K562 (cell line): ENCODE measurements around the gene LTA. TPM values are rescaled to one million over a fixed set of nuclear protein-coding genes. Genes with fewer than 3 reads are reported as not detected.
A peak's percentile ranks its signal among the peaks of the same experiment; 100 is the strongest.

Source experiments
- ATF1 ChIP-seq, 2 experiments: fragments of 450-650 bp in 1 of 2; IDR thresholded peaks; 2 replicates each; pipeline ENCODE4 v1.6.1; 2016; ENCODE audit warnings: missing compliant biosample characterization in 1 of 2, missing genetic modification characterization in 1 of 2
- CBX5 ChIP-seq: IDR thresholded peaks from 2 replicates; pipeline ENCODE4 v1.6.1; 2014; ENCODE audit warnings: low read depth, borderline replicate concordance
- ETV1 ChIP-seq: fragments of 450-650 bp; conservative IDR thresholded peaks from 2 replicates; pipeline ENCODE4 v1.6.1; 2016; ENCODE audit warnings: missing genetic modification characterization, control low read depth, low read depth, missing compliant biosample characterization
- MYC ChIP-seq, 2 experiments: fragments of 250-450 bp in 1 of 2; sonication (Bioruptor Pico) in 1 of 2; IDR thresholded peaks; 2 replicates each; pipeline versions ENCODE4 v1.5.1 to v1.6.1; 2012 to 2021; ENCODE audit warnings: low read depth in 2 of 2, borderline replicate concordance in 1 of 2, improper control_type of control experiment in 1 of 2, low read length in 1 of 2, mild to moderate bottlenecking in 1 of 2, moderate library complexity in 1 of 2
- PHF20 ChIP-seq: fragments of 450-650 bp; IDR thresholded peaks from 2 replicates; pipeline ENCODE4 v1.6.1; 2018; ENCODE audit not compliant: partially characterized antibody
- PHF8 ChIP-seq: fragments of 200-600 bp; sonication (generic); IDR thresholded peaks from 2 replicates; pipeline ENCODE4 v1.6.1; 2012; ENCODE audit warnings: mixed run types, mild to moderate bottlenecking, inconsistent platforms, low read length, moderate library complexity, borderline replicate concordance
- POLR2G ChIP-seq: fragments of 200-400 bp; formaldehyde crosslinking; IDR thresholded peaks from 2 replicates; pipeline ENCODE4 v1.6.1; 2017; ENCODE audit warnings: low read depth, mild to moderate bottlenecking, antibody characterized with exemption, low read length, moderate library complexity
- POLR3G ChIP-seq: IDR thresholded peaks from 2 replicates; pipeline ENCODE4 v1.6.1; 2011; ENCODE audit not compliant: insufficient read length, insufficient replicate concordance; ENCODE audit errors: extremely low read depth
- PTTG1 ChIP-seq: fragments of 450-650 bp; IDR thresholded peaks from 2 replicates; pipeline ENCODE4 v1.6.1; 2016; ENCODE audit warnings: low read depth, mild to moderate bottlenecking, missing genetic modification characterization, missing compliant biosample characterization
- ZFP36 ChIP-seq: fragments of 150-350 bp; IDR thresholded peaks from 2 replicates; pipeline ENCODE4 v1.6.1; 2018; ENCODE audit warnings: low read length, low read depth; ENCODE audit not compliant: partially characterized antibody
- polyA plus RNA-seq, 8 experiments: library from polyadenylated mRNA; depleted of rRNA in 4 of 8; stranded (reverse) in 5 of 8; unstranded in 3 of 8; fragments of >200 nt; fragmentation: Nextera tagmentation in 2 of 8; fragmentation: Illumina TruSeq in 1 of 8; extraction: Ambion mirVana in 2 of 8; extraction: Trizol in 1 of 8; gene quantifications; 2 replicates each; pipeline versions ENCODE4 v1.2.1 to v1.2.3, GENCODE V29; 2011 to 2014; ENCODE audit warnings: inconsistent platforms in 1 of 8, missing spikeins in 1 of 8
- total RNA-seq, 7 experiments: library from RNA; depleted of rRNA in 6 of 7; stranded (reverse); fragments of >200 nt in 6 of 7; fragmentation: Illumina TruSeq in 2 of 7; extraction: Trizol in 2 of 7; gene quantifications; 2 replicates each; pipeline versions ENCODE4 v1.2.1 to v1.2.3, GENCODE V29; 2011 to 2021; ENCODE audit warnings: low replicate concordance in 1 of 7
- TF ChIP-seq, protein P1 (sequence below): fragments of 450-650 bp; IDR thresholded peaks from 2 replicates; pipeline ENCODE4 v1.6.1; 2016; ENCODE audit warnings: mild to moderate bottlenecking, moderate library complexity
- TF ChIP-seq, protein P2 (sequence below), 2 experiments: fragments of 450-650 bp in 1 of 2; sonication (generic) in 1 of 2; formaldehyde crosslinking in 1 of 2; IDR thresholded peaks in 1 of 2; conservative IDR thresholded peaks in 1 of 2; 2 replicates each; pipeline versions ENCODE4 v1.6.1 to v1.8.1; 2016 to 2023; ENCODE audit warnings: mild to moderate bottlenecking in 2 of 2, moderate library complexity in 2 of 2, inconsistent platforms in 1 of 2, missing genetic modification reagents in 1 of 2

LTA gene
- total and polyA plus RNA-seq, 9 of the 15 experiments (the other 6 are each of a cell fraction or from before 2014, with no cell fraction given): 0.80 TPM; not detected in 8

DNA sequence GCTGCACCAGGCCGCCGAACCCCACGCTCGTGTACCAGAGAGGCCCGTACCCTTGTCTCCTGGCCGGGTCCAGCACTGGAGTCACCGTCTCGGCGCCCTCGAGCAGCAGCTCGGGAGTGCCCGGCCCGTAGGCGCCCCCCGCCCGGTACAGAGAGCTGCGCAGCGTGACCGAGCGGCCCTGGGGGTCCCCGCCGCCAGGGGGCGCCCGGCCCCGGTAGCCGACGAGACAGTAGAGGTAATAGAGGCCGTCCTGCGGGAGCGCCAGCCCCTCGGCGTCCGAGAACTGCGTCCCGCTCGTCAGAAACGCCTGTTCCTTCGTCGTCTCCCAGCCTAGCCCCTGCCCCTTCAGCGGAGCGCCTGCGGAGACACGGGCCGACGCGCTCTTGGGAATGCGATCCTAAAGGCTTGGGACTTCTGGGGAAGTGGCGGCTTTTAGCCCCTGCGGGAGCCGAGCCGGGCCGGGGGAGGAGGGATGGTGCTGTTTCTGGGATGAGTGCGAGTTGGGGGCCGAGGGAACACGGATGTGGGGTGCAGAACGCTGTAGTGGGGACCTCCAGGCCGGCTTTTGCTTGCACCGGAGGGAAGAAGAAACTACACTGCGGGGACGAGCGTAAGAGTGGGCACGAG lies 8.8 kb downstream of the LTA start (continued):
- TF ChIP-seq, protein P1, sequence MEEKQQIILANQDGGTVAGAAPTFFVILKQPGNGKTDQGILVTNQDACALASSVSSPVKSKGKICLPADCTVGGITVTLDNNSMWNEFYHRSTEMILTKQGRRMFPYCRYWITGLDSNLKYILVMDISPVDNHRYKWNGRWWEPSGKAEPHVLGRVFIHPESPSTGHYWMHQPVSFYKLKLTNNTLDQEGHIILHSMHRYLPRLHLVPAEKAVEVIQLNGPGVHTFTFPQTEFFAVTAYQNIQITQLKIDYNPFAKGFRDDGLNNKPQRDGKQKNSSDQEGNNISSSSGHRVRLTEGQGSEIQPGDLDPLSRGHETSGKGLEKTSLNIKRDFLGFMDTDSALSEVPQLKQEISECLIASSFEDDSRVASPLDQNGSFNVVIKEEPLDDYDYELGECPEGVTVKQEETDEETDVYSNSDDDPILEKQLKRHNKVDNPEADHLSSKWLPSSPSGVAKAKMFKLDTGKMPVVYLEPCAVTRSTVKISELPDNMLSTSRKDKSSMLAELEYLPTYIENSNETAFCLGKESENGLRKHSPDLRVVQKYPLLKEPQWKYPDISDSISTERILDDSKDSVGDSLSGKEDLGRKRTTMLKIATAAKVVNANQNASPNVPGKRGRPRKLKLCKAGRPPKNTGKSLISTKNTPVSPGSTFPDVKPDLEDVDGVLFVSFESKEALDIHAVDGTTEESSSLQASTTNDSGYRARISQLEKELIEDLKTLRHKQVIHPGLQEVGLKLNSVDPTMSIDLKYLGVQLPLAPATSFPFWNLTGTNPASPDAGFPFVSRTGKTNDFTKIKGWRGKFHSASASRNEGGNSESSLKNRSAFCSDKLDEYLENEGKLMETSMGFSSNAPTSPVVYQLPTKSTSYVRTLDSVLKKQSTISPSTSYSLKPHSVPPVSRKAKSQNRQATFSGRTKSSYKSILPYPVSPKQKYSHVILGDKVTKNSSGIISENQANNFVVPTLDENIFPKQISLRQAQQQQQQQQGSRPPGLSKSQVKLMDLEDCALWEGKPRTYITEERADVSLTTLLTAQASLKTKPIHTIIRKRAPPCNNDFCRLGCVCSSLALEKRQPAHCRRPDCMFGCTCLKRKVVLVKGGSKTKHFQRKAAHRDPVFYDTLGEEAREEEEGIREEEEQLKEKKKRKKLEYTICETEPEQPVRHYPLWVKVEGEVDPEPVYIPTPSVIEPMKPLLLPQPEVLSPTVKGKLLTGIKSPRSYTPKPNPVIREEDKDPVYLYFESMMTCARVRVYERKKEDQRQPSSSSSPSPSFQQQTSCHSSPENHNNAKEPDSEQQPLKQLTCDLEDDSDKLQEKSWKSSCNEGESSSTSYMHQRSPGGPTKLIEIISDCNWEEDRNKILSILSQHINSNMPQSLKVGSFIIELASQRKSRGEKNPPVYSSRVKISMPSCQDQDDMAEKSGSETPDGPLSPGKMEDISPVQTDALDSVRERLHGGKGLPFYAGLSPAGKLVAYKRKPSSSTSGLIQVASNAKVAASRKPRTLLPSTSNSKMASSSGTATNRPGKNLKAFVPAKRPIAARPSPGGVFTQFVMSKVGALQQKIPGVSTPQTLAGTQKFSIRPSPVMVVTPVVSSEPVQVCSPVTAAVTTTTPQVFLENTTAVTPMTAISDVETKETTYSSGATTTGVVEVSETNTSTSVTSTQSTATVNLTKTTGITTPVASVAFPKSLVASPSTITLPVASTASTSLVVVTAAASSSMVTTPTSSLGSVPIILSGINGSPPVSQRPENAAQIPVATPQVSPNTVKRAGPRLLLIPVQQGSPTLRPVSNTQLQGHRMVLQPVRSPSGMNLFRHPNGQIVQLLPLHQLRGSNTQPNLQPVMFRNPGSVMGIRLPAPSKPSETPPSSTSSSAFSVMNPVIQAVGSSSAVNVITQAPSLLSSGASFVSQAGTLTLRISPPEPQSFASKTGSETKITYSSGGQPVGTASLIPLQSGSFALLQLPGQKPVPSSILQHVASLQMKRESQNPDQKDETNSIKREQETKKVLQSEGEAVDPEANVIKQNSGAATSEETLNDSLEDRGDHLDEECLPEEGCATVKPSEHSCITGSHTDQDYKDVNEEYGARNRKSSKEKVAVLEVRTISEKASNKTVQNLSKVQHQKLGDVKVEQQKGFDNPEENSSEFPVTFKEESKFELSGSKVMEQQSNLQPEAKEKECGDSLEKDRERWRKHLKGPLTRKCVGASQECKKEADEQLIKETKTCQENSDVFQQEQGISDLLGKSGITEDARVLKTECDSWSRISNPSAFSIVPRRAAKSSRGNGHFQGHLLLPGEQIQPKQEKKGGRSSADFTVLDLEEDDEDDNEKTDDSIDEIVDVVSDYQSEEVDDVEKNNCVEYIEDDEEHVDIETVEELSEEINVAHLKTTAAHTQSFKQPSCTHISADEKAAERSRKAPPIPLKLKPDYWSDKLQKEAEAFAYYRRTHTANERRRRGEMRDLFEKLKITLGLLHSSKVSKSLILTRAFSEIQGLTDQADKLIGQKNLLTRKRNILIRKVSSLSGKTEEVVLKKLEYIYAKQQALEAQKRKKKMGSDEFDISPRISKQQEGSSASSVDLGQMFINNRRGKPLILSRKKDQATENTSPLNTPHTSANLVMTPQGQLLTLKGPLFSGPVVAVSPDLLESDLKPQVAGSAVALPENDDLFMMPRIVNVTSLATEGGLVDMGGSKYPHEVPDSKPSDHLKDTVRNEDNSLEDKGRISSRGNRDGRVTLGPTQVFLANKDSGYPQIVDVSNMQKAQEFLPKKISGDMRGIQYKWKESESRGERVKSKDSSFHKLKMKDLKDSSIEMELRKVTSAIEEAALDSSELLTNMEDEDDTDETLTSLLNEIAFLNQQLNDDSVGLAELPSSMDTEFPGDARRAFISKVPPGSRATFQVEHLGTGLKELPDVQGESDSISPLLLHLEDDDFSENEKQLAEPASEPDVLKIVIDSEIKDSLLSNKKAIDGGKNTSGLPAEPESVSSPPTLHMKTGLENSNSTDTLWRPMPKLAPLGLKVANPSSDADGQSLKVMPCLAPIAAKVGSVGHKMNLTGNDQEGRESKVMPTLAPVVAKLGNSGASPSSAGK: peak; percentile 93
- TF ChIP-seq CBX5 (peak; percentile 28; the same call in 1 of the 2 replicates), ATF1 (CRISPR knock-in tag; IDR thresholded peaks at IDR 0.05) (peak; percentile 28; the same call in 1 of the 2 replicates), ATF1 (tag; IDR thresholded peaks at IDR 0.05) (peak; percentile 89), PTTG1 (tag) (no peak), ZFP36 (no peak), ETV1 (peak; percentile 31; the same call in 1 of the 2 replicates), POLR2G (peak; percentile 95), PHF8 (peak; percentile 86; the same call in 1 of the 2 replicates), POLR3G (no peak), MYC (IDR thresholded peaks at IDR 0.05; ENCODE audit: low read depth, low read length) (peak; percentile 90), MYC (CRISPR knock-in tag; IDR thresholded peaks at IDR 0.05; ENCODE audit: borderline replicate concordance, low read depth) (no peak), PHF20 (peak; percentile 64)
- TF ChIP-seq, protein P2, sequence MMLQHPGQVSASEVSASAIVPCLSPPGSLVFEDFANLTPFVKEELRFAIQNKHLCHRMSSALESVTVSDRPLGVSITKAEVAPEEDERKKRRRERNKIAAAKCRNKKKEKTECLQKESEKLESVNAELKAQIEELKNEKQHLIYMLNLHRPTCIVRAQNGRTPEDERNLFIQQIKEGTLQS (IDR thresholded peaks at IDR 0.05): no peak
- TF ChIP-seq, protein P2 (CRISPR knock-in tag; conservative IDR thresholded peaks at IDR 0.05): peak; percentile 85
